Activated B cell treated with CpG ODN at 0.5 μM for 24 hours (primary cell): ENCODE results near the gene UBE2U. TPM values are rescaled to one million over a fixed set of nuclear protein-coding genes. Genes with fewer than 3 reads are reported as not detected.

ENCODE experiments used
- ATAC-seq: fragments of 200-7000 bp; cut with Tn5 transposase; one replicate; pipeline ENCODE4 v1.10.0; 2021; ENCODE audit warnings: low read depth, mild to moderate bottlenecking, moderate library complexity
- CTCF ChIA-PET: fragments of 350-600 bp; sonication (Branson Sonifier 250); formaldehyde crosslinking; loops from one replicate; lab custom pipeline; 2021; ENCODE audit warnings: antibody characterized with exemption; lab: Charles Lee
- POLR2A ChIA-PET: fragments of 350-600 bp; sonication (Branson Sonifier 250); formaldehyde crosslinking; loops from one replicate; lab custom pipeline; 2021; ENCODE audit warnings: antibody characterized with exemption; lab: Charles Lee
- DNase-seq: peaks from one replicate; pipeline ENCODE4 v3.0.0; 2022
- H3K27ac Mint-ChIP-seq: one replicate; pipeline ENCODE4 v1.8.0; 2020; ENCODE audit warnings: mixed read lengths
- H3K27me3 Mint-ChIP-seq: one replicate; pipeline ENCODE4 v1.8.0; 2021; ENCODE audit warnings: mixed read lengths
- H3K36me3 Mint-ChIP-seq: one replicate; pipeline ENCODE4 v1.8.0; 2021; ENCODE audit warnings: low read depth, mixed read lengths
- H3K4me1 Mint-ChIP-seq: one replicate; pipeline ENCODE4 v1.8.0; 2021; ENCODE audit warnings: mixed read lengths
- H3K4me3 Mint-ChIP-seq: one replicate; pipeline ENCODE4 v1.8.0; 2020; ENCODE audit warnings: mild to moderate bottlenecking, mixed read lengths
- H3K9me3 Mint-ChIP-seq: one replicate; pipeline ENCODE4 v1.8.0; 2020; ENCODE audit warnings: mixed read lengths
- CTCF ChIP-seq: fragments of 200-600 bp; IDR thresholded peaks from one replicate; pipeline ENCODE4 v1.8.0; 2022; ENCODE audit warnings: antibody characterized with exemption, mild to moderate bottlenecking
- intact Hi-C: fragments of 100-400 bp; cut with micrococcal nuclease; formaldehyde crosslinking; loops from one replicate; pipeline ENCODE4 v1.15.1; 2024
- total RNA-seq: library from RNA; stranded (reverse); gene quantifications from 2 replicates; pipeline ENCODE4 v1.2.3, GENCODE V29; 2022

UBE2U gene
- total RNA-seq, 1 donor from 2014 or later: not detected

GRCh38 chr1:64186898-64187280 is 16.5 kb upstream of the UBE2U start:
- H3K36me3 Mint-ChIP-seq: no peaks in the 10 kb centered on the region
- DNase-seq: no peak
- no peaks in the 10 kb centered on the region for H3K9me3 Mint-ChIP-seq
- H3K4me1 Mint-ChIP-seq: no peaks in the 10 kb centered on the region
- POLR2A ChIA-PET: no interaction called here
- H3K27ac Mint-ChIP-seq: no peak overlapping the region
- no peaks in the 10 kb centered on the region for H3K27me3 Mint-ChIP-seq
- no peak overlapping the region for H3K4me3 Mint-ChIP-seq
- no peak for TF ChIP-seq CTCF
- ATAC-seq: no peak
- intact Hi-C loops: no loop called here
- CTCF ChIA-PET: no interaction called here

GRCh38 chr1:64187646-64188045 is 15.8 kb upstream of the UBE2U start:
- POLR2A ChIA-PET: no interaction called here
- no peaks in the 10 kb centered on the region for H3K36me3 Mint-ChIP-seq
- CTCF ChIA-PET: no interaction called here
- H3K27me3 Mint-ChIP-seq: no peaks in the 10 kb centered on the region
- no peaks in the 10 kb centered on the region for H3K9me3 Mint-ChIP-seq
- DNase-seq: no peak
- H3K27ac Mint-ChIP-seq: no peak overlapping the region
- no peak for ATAC-seq
- H3K4me3 Mint-ChIP-seq: no peak overlapping the region
- intact Hi-C loops: no loop called here
- H3K4me1 Mint-ChIP-seq: no peaks in the 10 kb centered on the region
- no peak for TF ChIP-seq CTCF

GRCh38 chr1:64192290-64192689 is 11.1 kb upstream of the UBE2U start:
- no peaks in the 10 kb centered on the region for H3K36me3 Mint-ChIP-seq
- ATAC-seq (no peak), DNase-seq (no peak)
- CTCF ChIA-PET: no interaction called here
- POLR2A ChIA-PET: no interaction called here
- H3K9me3 Mint-ChIP-seq: no peaks in the 10 kb centered on the region
- no peak overlapping the region for H3K4me3 Mint-ChIP-seq
- no peak for TF ChIP-seq CTCF
- intact Hi-C loops: no loop called here
- no peaks in the 10 kb centered on the region for H3K27me3 Mint-ChIP-seq
- no peak overlapping the region for H3K27ac Mint-ChIP-seq
- no peaks in the 10 kb centered on the region for H3K4me1 Mint-ChIP-seq

GRCh38 chr1:64194168-64195080 is 9.0 kb upstream of the UBE2U start:
- ATAC-seq (no peak), DNase-seq (no peak)
- CTCF ChIA-PET: no interaction called here
- TF ChIP-seq CTCF: no peak
- H3K9me3 Mint-ChIP-seq: no peaks in the 10 kb centered on the region
- H3K4me1 Mint-ChIP-seq: no peaks in the 10 kb centered on the region
- no peaks in the 10 kb centered on the region for H3K36me3 Mint-ChIP-seq
- no peak overlapping the region for H3K27ac Mint-ChIP-seq
- intact Hi-C loops: no loop called here
- POLR2A ChIA-PET: no interaction called here
- H3K27me3 Mint-ChIP-seq: no peaks in the 10 kb centered on the region
- H3K4me3 Mint-ChIP-seq: no peak overlapping the region

GRCh38 chr1:64195081-64195395 is 8.4 kb upstream of the UBE2U start:
- Mint-ChIP-seq H3K9me3 (no peaks in the 10 kb centered on the region), H3K36me3 (no peaks in the 10 kb centered on the region), H3K4me1 (no peaks in the 10 kb centered on the region), H3K27me3 (no peaks in the 10 kb centered on the region), H3K4me3 (no peak overlapping the region), H3K27ac (no peak overlapping the region)
- no peak for TF ChIP-seq CTCF
- no peak for DNase-seq
- CTCF ChIA-PET: no interaction called here
- POLR2A ChIA-PET: no interaction called here
- intact Hi-C loops: no loop called here
- ATAC-seq: no peak
